Kidney epithelial cell (primary cell): ENCODE data around the gene KRTAP5-4. TPM values are rescaled to one million over a fixed set of nuclear protein-coding genes. Genes with fewer than 3 reads are reported as not detected.

Source experiments
- DNase-seq: peaks from one replicate; pipeline ENCODE4 v3.0.0-alpha.2; 2010; ENCODE audit warnings: low read depth
- H3K27me3 ChIP-seq: 2 replicates; pipeline ENCODE4 v1.6.0; 2011; ENCODE audit warnings: low read length; ENCODE audit not compliant: control insufficient read depth, insufficient read depth
- H3K36me3 ChIP-seq: 2 replicates; pipeline ENCODE4 v1.5.1; 2011; ENCODE audit warnings: low read length; ENCODE audit not compliant: control insufficient read depth, insufficient read depth
- H3K4me3 ChIP-seq: 2 replicates; pipeline ENCODE4 v1.5.1; 2011; ENCODE audit warnings: low read depth, mild to moderate bottlenecking, control low read depth, low read length
- CTCF ChIP-seq: IDR thresholded peaks from 2 replicates; pipeline ENCODE4 v1.5.1; 2011; ENCODE audit warnings: mild to moderate bottlenecking, moderate library complexity, low read length, control low read depth, inconsistent platforms; ENCODE audit not compliant: insufficient read depth, poor library complexity, severe bottlenecking
- total RNA-seq: library from RNA; depleted of rRNA; stranded (reverse); fragments of >200 nt; gene quantifications from 2 replicates; pipeline ENCODE4 v1.2.3, GENCODE V29; 2015

The KRTAP5-4 gene
- total RNA-seq, 1 donor from 2014 or later = not detected

- Histone ChIP-seq H3K4me3 (no peak overlapping the region), H3K36me3 (no peaks in the 10 kb centered on the region), H3K27me3 (peaks cover 21% of the 10 kb centered on the region)
- TF ChIP-seq CTCF = no peak
- no peak for DNase-seq
These were observed 37.6 kb upstream of the KRTAP5-4 start for GRCh38 chr11:1659506-1659905.

- DNase-seq = no peak
- no peak overlapping the region for H3K4me3 ChIP-seq
- no peak for TF ChIP-seq CTCF
- no peaks in the 10 kb centered on the region for H3K36me3 ChIP-seq
- peaks cover 38% of the 10 kb centered on the region for H3K27me3 ChIP-seq
These were observed 34.7 kb upstream of the KRTAP5-4 start for GRCh38 chr11:1656670-1657069.

GRCh38 chr11:1656061-1656441, 34.1 kb upstream of the KRTAP5-4 start:
- TF ChIP-seq CTCF = no peak
- DNase-seq = no peak
- H3K36me3 ChIP-seq = no peaks in the 10 kb centered on the region
- H3K27me3 ChIP-seq = peaks cover 40% of the 10 kb centered on the region
- no peak overlapping the region for H3K4me3 ChIP-seq

GRCh38 chr11:1655168-1656060, 33.5 kb upstream of the KRTAP5-4 start:
- H3K36me3 ChIP-seq = no peaks in the 10 kb centered on the region
- H3K27me3 ChIP-seq = peaks cover 39% of the 10 kb centered on the region
- no peak overlapping the region for H3K4me3 ChIP-seq
- no peak for TF ChIP-seq CTCF
- DNase-seq = no peak

GRCh38 chr11:1654388-1655167, 32.6 kb upstream of the KRTAP5-4 start:
- Histone ChIP-seq H3K4me3 (no peak overlapping the region), H3K27me3 (peaks cover 39% of the 10 kb centered on the region), H3K36me3 (no peaks in the 10 kb centered on the region)
- DNase-seq = no peak
- TF ChIP-seq CTCF = no peak
